ENCODE data around the gene TPPP3.

TPPP3 gene

GRCh38 chr16:67419502-67419901, 26.2 kb upstream of the TPPP3 start:
- ATAC-seq: no peak
- TF ChIP-seq ISL1 (CRISPR knock-in tag; IDR thresholded peaks at IDR 0.05) (no peak), ZC3H10 (CRISPR knock-in tag; IDR thresholded peaks at IDR 0.05) (no peak), ZFP3 (CRISPR knock-in tag; IDR thresholded peaks at IDR 0.05) (no peak), ZNF70 (CRISPR knock-in tag; IDR thresholded peaks at IDR 0.05) (no peak), ESRRG (CRISPR knock-in tag; IDR thresholded peaks at IDR 0.05) (no peak), GLIS3 (CRISPR knock-in tag; IDR thresholded peaks at IDR 0.05) (no peak), POU6F1 (CRISPR knock-in tag; IDR thresholded peaks at IDR 0.05; ENCODE audit: borderline replicate concordance, low read depth) (no peak), BACH2 (CRISPR knock-in tag; IDR thresholded peaks at IDR 0.05; ENCODE audit: borderline replicate concordance) (no peak), PPARA (CRISPR knock-in tag; IDR thresholded peaks at IDR 0.05; ENCODE audit: borderline replicate concordance) (no peak), ZNF8 (CRISPR knock-in tag; IDR thresholded peaks at IDR 0.05) (no peak), CSRNP3 (CRISPR knock-in tag; IDR thresholded peaks at IDR 0.05) (no peak), ZFP30 (CRISPR knock-in tag; IDR thresholded peaks at IDR 0.05) (no peak), OSR1 (CRISPR knock-in tag; IDR thresholded peaks at IDR 0.05) (no peak), CREB5 (CRISPR knock-in tag; IDR thresholded peaks at IDR 0.05; ENCODE audit: low read depth) (no peak), PATZ1 (CRISPR knock-in tag; IDR thresholded peaks at IDR 0.05; ENCODE audit: borderline replicate concordance) (no peak), SNAI2 (CRISPR knock-in tag; IDR thresholded peaks at IDR 0.05) (no peak), CSDC2 (CRISPR knock-in tag; IDR thresholded peaks at IDR 0.05) (no peak), ZNF565 (CRISPR knock-in tag; conservative IDR thresholded peaks at IDR 0.05; ENCODE audit: low read depth) (no peak), TOX (CRISPR knock-in tag; IDR thresholded peaks at IDR 0.05; ENCODE audit: borderline replicate concordance) (no peak), TSHZ2 (CRISPR knock-in tag; IDR thresholded peaks at IDR 0.05) (no peak)

- ATAC-seq: no peak
- no peak for TF ChIP-seq ZC3H10 (CRISPR knock-in tag; IDR thresholded peaks at IDR 0.05)
- no peak for TF ChIP-seq BACH2 (CRISPR knock-in tag; IDR thresholded peaks at IDR 0.05; ENCODE audit: borderline replicate concordance)
- no peak for TF ChIP-seq ZNF8 (CRISPR knock-in tag; IDR thresholded peaks at IDR 0.05)
- TF ChIP-seq GLIS3 (CRISPR knock-in tag; IDR thresholded peaks at IDR 0.05): no peak
- TF ChIP-seq CREB5 (CRISPR knock-in tag; IDR thresholded peaks at IDR 0.05; ENCODE audit: low read depth): no peak
- no peak for TF ChIP-seq ZNF565 (CRISPR knock-in tag; conservative IDR thresholded peaks at IDR 0.05; ENCODE audit: low read depth)
- no peak for TF ChIP-seq ZFP3 (CRISPR knock-in tag; IDR thresholded peaks at IDR 0.05)
- TF ChIP-seq TOX (CRISPR knock-in tag; IDR thresholded peaks at IDR 0.05; ENCODE audit: borderline replicate concordance): no peak
- TF ChIP-seq CSRNP3 (CRISPR knock-in tag; IDR thresholded peaks at IDR 0.05): no peak
- no peak for TF ChIP-seq CSDC2 (CRISPR knock-in tag; IDR thresholded peaks at IDR 0.05)
- TF ChIP-seq ESRRG (CRISPR knock-in tag; IDR thresholded peaks at IDR 0.05): no peak
- no peak for TF ChIP-seq ARNTL (CRISPR knock-in tag; IDR thresholded peaks at IDR 0.05; ENCODE audit: borderline replicate concordance, low read depth)
- no peak for TF ChIP-seq PATZ1 (CRISPR knock-in tag; IDR thresholded peaks at IDR 0.05; ENCODE audit: borderline replicate concordance)
- no peak for TF ChIP-seq TCF4 (CRISPR knock-in tag; IDR thresholded peaks at IDR 0.05; ENCODE audit: borderline replicate concordance)
Measured at GRCh38 chr16:67417333-67418061, 24.2 kb upstream of the TPPP3 start.

Data from SK-N-SH treated with all-trans-retinoic acid at 6 μM for 48 hours (cell line).